ENCODE results near the gene QARS1. TPM values are rescaled to one million over a fixed set of nuclear protein-coding genes. Genes with fewer than 3 reads are reported as not detected.

Gene QARS1
- total RNA-seq, 3 donors from 2014 or later = 233 to 268 (median 252) TPM

DNA sequence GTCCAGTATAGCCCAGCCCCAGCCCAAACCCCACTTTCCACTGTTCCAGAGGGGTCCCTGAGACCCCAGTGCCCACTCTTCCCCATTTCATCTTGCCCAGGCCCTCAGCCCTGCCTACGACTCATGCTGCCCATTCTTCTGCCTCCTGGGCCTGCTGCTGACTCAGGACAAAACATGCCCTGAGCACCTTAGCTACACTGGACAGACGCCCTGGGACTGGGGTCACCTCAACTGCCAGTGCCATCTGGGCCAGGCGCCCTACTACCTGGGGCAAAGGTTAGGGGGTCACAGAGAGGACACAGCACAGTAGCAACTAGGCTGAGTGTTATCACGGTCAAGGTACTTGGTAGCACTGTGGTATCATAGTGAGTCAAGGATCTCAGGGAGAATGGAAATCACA is 30.9 kb upstream of the QARS1 start:
- intact Hi-C loops (cut with DNase I; ENCODE audit: low total_unique reads) = no loop called here

DNA sequence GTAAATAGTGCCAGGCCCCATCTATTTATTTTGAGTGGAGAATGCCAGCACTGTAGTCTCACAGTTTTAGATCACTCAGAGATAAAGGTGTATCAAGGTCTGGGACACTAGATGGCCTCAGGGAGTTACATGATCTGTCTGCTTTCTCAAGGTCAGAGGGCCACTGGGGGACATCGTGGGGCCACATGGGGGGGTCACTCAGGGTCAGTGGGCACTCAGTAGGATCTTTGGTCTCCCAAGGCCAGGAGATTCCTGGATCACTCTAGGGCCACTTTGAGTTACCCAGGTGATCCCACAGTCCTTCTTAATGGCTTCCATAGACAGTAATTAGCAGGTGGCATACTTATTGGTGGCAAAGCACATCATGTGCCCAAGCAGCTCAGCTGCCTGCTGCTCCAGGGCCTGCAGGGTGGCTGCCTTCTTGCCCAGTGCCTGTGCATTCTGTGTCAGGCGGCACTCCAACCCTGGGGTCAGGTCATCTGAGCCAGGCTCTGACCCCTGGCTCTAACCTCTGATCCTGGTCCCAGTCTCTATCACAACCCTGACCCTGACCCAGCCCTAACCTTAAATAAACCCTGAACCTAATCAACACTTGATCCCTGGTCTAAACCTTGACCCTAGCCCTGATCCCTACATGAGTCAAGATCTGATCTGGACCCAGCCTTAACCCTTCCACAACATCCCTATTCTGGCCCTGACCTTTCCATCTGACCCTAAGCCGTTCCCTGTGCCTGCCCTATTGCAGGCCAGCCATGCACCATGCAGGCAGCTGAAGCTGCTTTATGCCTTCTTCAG is 30.1 kb upstream of the QARS1 start:
- TF ChIP-seq, protein P1, sequence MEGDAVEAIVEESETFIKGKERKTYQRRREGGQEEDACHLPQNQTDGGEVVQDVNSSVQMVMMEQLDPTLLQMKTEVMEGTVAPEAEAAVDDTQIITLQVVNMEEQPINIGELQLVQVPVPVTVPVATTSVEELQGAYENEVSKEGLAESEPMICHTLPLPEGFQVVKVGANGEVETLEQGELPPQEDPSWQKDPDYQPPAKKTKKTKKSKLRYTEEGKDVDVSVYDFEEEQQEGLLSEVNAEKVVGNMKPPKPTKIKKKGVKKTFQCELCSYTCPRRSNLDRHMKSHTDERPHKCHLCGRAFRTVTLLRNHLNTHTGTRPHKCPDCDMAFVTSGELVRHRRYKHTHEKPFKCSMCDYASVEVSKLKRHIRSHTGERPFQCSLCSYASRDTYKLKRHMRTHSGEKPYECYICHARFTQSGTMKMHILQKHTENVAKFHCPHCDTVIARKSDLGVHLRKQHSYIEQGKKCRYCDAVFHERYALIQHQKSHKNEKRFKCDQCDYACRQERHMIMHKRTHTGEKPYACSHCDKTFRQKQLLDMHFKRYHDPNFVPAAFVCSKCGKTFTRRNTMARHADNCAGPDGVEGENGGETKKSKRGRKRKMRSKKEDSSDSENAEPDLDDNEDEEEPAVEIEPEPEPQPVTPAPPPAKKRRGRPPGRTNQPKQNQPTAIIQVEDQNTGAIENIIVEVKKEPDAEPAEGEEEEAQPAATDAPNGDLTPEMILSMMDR (IDR thresholded peaks at IDR 0.05) = no peak
- TF ChIP-seq POLR2A (IDR thresholded peaks at IDR 0.05) = no peak
- no peak for TF ChIP-seq POLR2AphosphoS5 (IDR thresholded peaks at IDR 0.05)
- H3K27me3 ChIP-seq = no peaks in the 10 kb centered on the region
- peaks cover 5 to 10% of the 10 kb centered on the region in 2 donors for H3K4me1 ChIP-seq
- H3K27ac ChIP-seq = peak overlapping the region; percentile 32 to 45
- DNase-seq (ENCODE audit: low spot score in 2 of 2) = no peak
- no peaks in the 10 kb centered on the region for H3K9me3 ChIP-seq
- peak overlapping the region in 1 of 3 donors; percentile 89 for H3K4me3 ChIP-seq
- intact Hi-C loops (cut with DNase I; ENCODE audit: low total_unique reads) = no loop called here
- no peaks in the 10 kb centered on the region for H3K36me3 ChIP-seq

More for the DNA sequence above, 30.9 kb upstream of the QARS1 start:
- Histone ChIP-seq H3K36me3 (no peaks in the 10 kb centered on the region), H3K27ac (no peak overlapping the region), H3K9me3 (no peaks in the 10 kb centered on the region), H3K27me3 (no peaks in the 10 kb centered on the region), H3K4me1 (peaks cover 5 to 10% of the 10 kb centered on the region in 2 donors), H3K4me3 (no peak overlapping the region)
- TF ChIP-seq POLR2A (IDR thresholded peaks at IDR 0.05) = no peak
- no peak for TF ChIP-seq POLR2AphosphoS5 (IDR thresholded peaks at IDR 0.05)
- TF ChIP-seq, protein P1 (IDR thresholded peaks at IDR 0.05) = no peak
- no peak for DNase-seq (ENCODE audit: low spot score in 2 of 2)

DNA sequence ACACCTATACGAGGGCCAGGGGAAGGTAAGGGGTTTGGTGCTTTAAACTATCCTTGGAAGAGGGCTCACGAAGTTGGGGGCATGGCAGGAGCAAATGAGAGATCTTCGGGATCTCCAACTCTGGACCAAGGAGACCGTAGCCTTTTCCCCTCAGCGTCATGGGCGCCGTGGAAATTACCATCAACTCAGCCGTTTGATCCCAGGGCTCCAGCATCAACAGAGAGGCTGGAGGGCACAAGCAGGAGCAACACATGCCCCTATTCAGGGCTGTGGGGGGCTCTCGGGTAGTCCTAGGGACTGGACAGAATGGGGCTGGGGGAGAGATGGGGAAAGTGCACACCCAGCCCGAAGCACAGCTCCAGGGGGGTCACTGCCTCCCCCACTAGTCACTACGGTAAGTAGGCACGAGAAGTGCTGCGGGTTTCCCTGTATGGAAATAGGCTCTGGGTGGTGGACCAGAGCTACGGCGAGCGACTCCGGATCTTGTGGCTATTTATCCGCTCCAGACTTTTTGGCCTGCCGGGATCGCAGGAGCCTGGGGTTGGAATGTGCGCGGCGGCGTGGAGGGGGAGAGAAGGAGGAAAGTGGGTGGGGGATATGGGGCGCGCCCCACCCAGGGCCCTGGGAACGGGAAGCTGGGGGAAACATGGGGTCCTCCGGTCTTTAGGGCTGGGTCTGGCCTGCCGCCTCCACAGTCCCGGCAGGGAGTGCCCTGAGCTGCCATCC is 28.8 kb upstream of the QARS1 start:
- TF ChIP-seq, protein P1 (IDR thresholded peaks at IDR 0.05) = no peak
- TF ChIP-seq POLR2AphosphoS5 (IDR thresholded peaks at IDR 0.05) = peak; percentile 15 to 29 (median 17)
- TF ChIP-seq POLR2A (IDR thresholded peaks at IDR 0.05) = no peak
- no peaks in the 10 kb centered on the region for H3K9me3 ChIP-seq
- peak overlapping the region; percentile 67 to 89 (median 73) for H3K4me3 ChIP-seq
- intact Hi-C loops (cut with DNase I; ENCODE audit: low total_unique reads) = no loop called here
- peak; percentile 78 to 84 for DNase-seq (ENCODE audit: low spot score in 2 of 2)
- H3K27ac ChIP-seq = peak overlapping the region; percentile 91 to 95
- H3K27me3 ChIP-seq = no peaks in the 10 kb centered on the region
- no peaks in the 10 kb centered on the region for H3K36me3 ChIP-seq
- peaks cover 5 to 10% of the 10 kb centered on the region in 2 donors for H3K4me1 ChIP-seq

DNA sequence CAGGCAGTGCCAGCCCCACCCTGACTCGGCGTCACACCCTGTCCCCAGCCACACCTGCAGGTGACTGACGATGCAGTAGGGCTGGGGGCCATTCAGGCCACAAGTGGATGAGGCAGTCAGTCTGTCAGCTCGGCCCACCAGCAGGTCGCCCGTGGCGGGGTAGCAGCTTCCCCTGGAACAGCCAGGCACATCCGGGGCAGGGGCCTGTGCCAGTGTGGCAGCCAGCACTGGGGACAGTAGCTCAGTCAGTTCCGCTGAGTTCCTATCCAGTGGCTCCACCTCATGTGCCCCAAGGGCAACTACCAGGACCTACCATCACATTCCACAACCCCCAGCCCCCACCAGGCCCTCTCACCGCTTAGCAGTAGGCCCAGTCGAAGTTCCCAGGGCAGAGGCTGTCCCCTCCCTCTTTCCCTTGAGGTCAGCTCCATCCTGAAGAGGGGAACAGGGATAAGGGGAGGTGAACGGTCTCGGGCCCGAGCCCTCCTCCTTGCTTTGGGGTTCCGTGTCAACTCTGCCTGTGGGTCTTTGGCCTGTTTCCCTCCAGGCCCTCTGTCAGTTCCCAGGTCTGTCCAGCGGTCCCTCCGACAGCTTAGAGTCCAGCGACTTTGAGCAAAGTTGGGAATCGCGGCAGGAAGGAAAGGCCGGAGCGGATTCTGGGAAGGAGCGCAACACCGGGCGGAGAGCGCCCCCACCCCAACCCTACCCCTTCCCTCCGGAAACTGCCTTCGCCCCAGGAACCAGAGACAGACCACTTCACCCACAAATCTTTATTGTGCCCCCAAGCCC is 28.1 kb upstream of the QARS1 start, which contains the start of gene LAMB2:
LAMB2 (minus strand) TSS at position 614 of the 789 bp plus-strand sequence; CDS start at position 431, 183 bp downstream.
- TF ChIP-seq POLR2AphosphoS5 (IDR thresholded peaks at IDR 0.05) (peak; percentile 20 to 50 (median 35)), POLR2A (IDR thresholded peaks at IDR 0.05) (no peak)
- TF ChIP-seq, protein P1 (IDR thresholded peaks at IDR 0.05) = no peak
- H3K4me3 ChIP-seq = peak within 1 kb of the TSS; percentile 67 to 89 (median 73)
- DNase-seq (ENCODE audit: low spot score in 2 of 2) = peak; percentile 72
- H3K36me3 ChIP-seq = no peaks in the 10 kb centered on the region
- intact Hi-C loops (cut with DNase I; ENCODE audit: low total_unique reads) = no loop called here
- no peaks in the 10 kb centered on the region for H3K9me3 ChIP-seq
- H3K27me3 ChIP-seq = no peaks in the 10 kb centered on the region
- H3K4me1 ChIP-seq = peaks cover 5 to 10% of the 10 kb centered on the region in 2 donors
- peak within 1 kb of the TSS; percentile 91 to 95 for H3K27ac ChIP-seq

Data from breast epithelium (tissue), 4 donors.